ENCODE data around the gene PHACTR1.
"Not testable (repeated sequence)": the region's sequence is repeated elsewhere in the genome, so short reads cannot be mapped to it uniquely, and the experiment has no call there.

PHACTR1 gene

GRCh38 chr6:13226071-13226470 lies 509.5 kb downstream of the PHACTR1 start:
- no peak for DNase-seq (ENCODE audit: low read depth in 1 of 2, low spot score in 1 of 2)

- DNase-seq (ENCODE audit: low read depth in 1 of 2, low spot score in 1 of 2), result no peak
Measured at GRCh38 chr6:13228264-13229204, 512.0 kb downstream of the PHACTR1 start.

GRCh38 chr6:13229205-13230085 lies 512.9 kb downstream of the PHACTR1 start:
- DNase-seq (ENCODE audit: low read depth in 1 of 2, low spot score in 1 of 2), result no peak

GRCh38 chr6:13233106-13233505 lies 516.5 kb downstream of the PHACTR1 start:
- DNase-seq (ENCODE audit: low read depth in 1 of 2, low spot score in 1 of 2), result no peak

GRCh38 chr6:13234130-13234529 lies 517.6 kb downstream of the PHACTR1 start:
- no peak for DNase-seq (ENCODE audit: low read depth in 1 of 2, low spot score in 1 of 2)

GRCh38 chr6:13235339-13235738 lies 518.8 kb downstream of the PHACTR1 start:
- DNase-seq (ENCODE audit: low read depth in 1 of 2, low spot score in 1 of 2), result no peak

- no peak for DNase-seq (ENCODE audit: low read depth in 1 of 2, low spot score in 1 of 2)
Measured at GRCh38 chr6:13237318-13237717, 520.8 kb downstream of the PHACTR1 start.

- DNase-seq (ENCODE audit: low read depth in 1 of 2, low spot score in 1 of 2), result no peak
Measured at GRCh38 chr6:13238017-13238416, 521.5 kb downstream of the PHACTR1 start.

- no peak for DNase-seq (ENCODE audit: low read depth in 1 of 2, low spot score in 1 of 2)
Measured at GRCh38 chr6:13238640-13239216, 522.2 kb downstream of the PHACTR1 start.

- no peak for DNase-seq (ENCODE audit: low read depth in 1 of 2, low spot score in 1 of 2)
Measured at GRCh38 chr6:13239530-13240455, 523.2 kb downstream of the PHACTR1 start.

GRCh38 chr6:13241364-13241763 lies 524.8 kb downstream of the PHACTR1 start:
- DNase-seq (ENCODE audit: low read depth in 1 of 2, low spot score in 1 of 2), result no peak

- no peak for DNase-seq (ENCODE audit: low read depth in 1 of 2, low spot score in 1 of 2)
Measured at GRCh38 chr6:13242178-13242577, 525.6 kb downstream of the PHACTR1 start.

GRCh38 chr6:13242590-13242989 lies 526.0 kb downstream of the PHACTR1 start:
- no peak for DNase-seq (ENCODE audit: low read depth in 1 of 2, low spot score in 1 of 2)

GRCh38 chr6:13243033-13243432 lies 526.5 kb downstream of the PHACTR1 start:
- no peak for DNase-seq (ENCODE audit: low read depth in 1 of 2, low spot score in 1 of 2)

- not testable (repeated sequence) for DNase-seq (ENCODE audit: low read depth in 1 of 2, low spot score in 1 of 2)
Measured at GRCh38 chr6:13243745-13244144, 527.2 kb downstream of the PHACTR1 start.

- no peak for DNase-seq (ENCODE audit: low read depth in 1 of 2, low spot score in 1 of 2)
Measured at GRCh38 chr6:13247627-13248026, 531.1 kb downstream of the PHACTR1 start.

- DNase-seq (ENCODE audit: low read depth in 1 of 2, low spot score in 1 of 2), result no peak
Measured at GRCh38 chr6:13248053-13248452, 531.5 kb downstream of the PHACTR1 start.

- DNase-seq (ENCODE audit: low read depth in 1 of 2, low spot score in 1 of 2), result no peak
Measured at GRCh38 chr6:13248584-13248985, 532.0 kb downstream of the PHACTR1 start.

GRCh38 chr6:13248994-13249393 lies 532.4 kb downstream of the PHACTR1 start:
- DNase-seq (ENCODE audit: low read depth in 1 of 2, low spot score in 1 of 2), result no peak

- DNase-seq (ENCODE audit: low read depth in 1 of 2, low spot score in 1 of 2), result no peak
Measured at GRCh38 chr6:13249817-13250216, 533.2 kb downstream of the PHACTR1 start.

All from activated CD4-positive, alpha-beta T cell treated with anti-CD3 and anti-CD28 coated beads, Interleukin-2, amount 50 U/mL, for 24 hours (primary cell).